Endodermal cell (in vitro differentiated cells): ENCODE measurements around the gene PIK3C3. TPM values are rescaled to one million over a fixed set of nuclear protein-coding genes. Genes with fewer than 3 reads are reported as not detected.

Experiments used
- DNase-seq: peaks from one replicate; pipeline ENCODE4 v3.0.0-alpha.2; 2017
- H3K27ac ChIP-seq: 2 replicates; pipeline ENCODE4 v1.5.1; 2013; ENCODE audit warnings: mild to moderate bottlenecking, low read depth, low read length, moderate library complexity
- H3K27me3 ChIP-seq: 2 replicates; pipeline ENCODE4 v1.6.1; 2013; ENCODE audit warnings: mild to moderate bottlenecking, low read length, moderate library complexity; ENCODE audit not compliant: insufficient read depth, control insufficient read depth, poor library complexity, severe bottlenecking
- H3K36me3 ChIP-seq: 2 replicates; pipeline ENCODE4 v1.7.0; 2013; ENCODE audit warnings: mild to moderate bottlenecking, low read length, moderate library complexity; ENCODE audit not compliant: control insufficient read depth, insufficient read depth
- H3K4me1 ChIP-seq: one replicate; pipeline ENCODE4 v1.7.0; 2013; ENCODE audit warnings: low read length; ENCODE audit not compliant: control insufficient read depth, insufficient read depth
- H3K4me3 ChIP-seq: 2 replicates; pipeline ENCODE4 v1.5.1; 2013; ENCODE audit warnings: mild to moderate bottlenecking, low read length, moderate library complexity
- H3K9ac ChIP-seq: 2 replicates; pipeline ENCODE4 v1.6.1; 2013; ENCODE audit warnings: mild to moderate bottlenecking, low read length, moderate library complexity; ENCODE audit not compliant: poor library complexity, severe bottlenecking; ENCODE audit errors: extremely low read depth
- H3K9me3 ChIP-seq: 2 replicates; pipeline ENCODE4 v1.6.1; 2013; ENCODE audit warnings: mild to moderate bottlenecking, low read length, moderate library complexity; ENCODE audit not compliant: control insufficient read depth
- H3K27ac Mint-ChIP-seq: 2 replicates; pipeline ENCODE4 v1.8.0; 2020; ENCODE audit warnings: mixed read lengths
- H3K27me3 Mint-ChIP-seq: 2 replicates; pipeline ENCODE4 v1.8.0; 2021; ENCODE audit warnings: mild to moderate bottlenecking, mixed read lengths; ENCODE audit not compliant: insufficient read depth
- H3K36me3 Mint-ChIP-seq: 2 replicates; pipeline ENCODE4 v1.8.0; 2020; ENCODE audit warnings: low read depth, mixed read lengths
- H3K4me1 Mint-ChIP-seq: 2 replicates; pipeline ENCODE4 v1.8.0; 2020; ENCODE audit warnings: mixed read lengths
- H3K4me3 Mint-ChIP-seq: 2 replicates; pipeline ENCODE4 v1.8.0; 2020; ENCODE audit warnings: mild to moderate bottlenecking, moderate library complexity, mixed read lengths
- H3K9me3 Mint-ChIP-seq: 2 replicates; pipeline ENCODE4 v1.8.0; 2020; ENCODE audit warnings: mild to moderate bottlenecking, mixed read lengths
- WGBS, 2 experiments: methylation state at CpG; one replicate each; pipeline versions ENCODE4 v1.1.5 to v1.1.7; 2013; ENCODE audit warnings: missing lambda C conversion rate in 2 of 2, mixed read lengths in 1 of 2; ENCODE audit not compliant: insufficient coverage in 1 of 2, insufficient read length in 1 of 2; 5-methylcytosine and 5-hydroxymethylcytosine counted together
- total RNA-seq, 2 donors: library from RNA; stranded (reverse); fragmentation: NEBNext Ultra II Directional in 1 of 2; extraction: Animal tissue kit (Norgen Biotek cat#: 25700) in 1 of 2; gene quantifications; 2 replicates in 1 of 2; 3 replicates in 1 of 2; pipeline ENCODE4 v1.2.1, GENCODE V29; 2021
- TF ChIP-seq, protein P1 (sequence below): fragments of 200-600 bp; sonication (generic); conservative IDR thresholded peaks from 2 replicates; pipeline ENCODE4 v1.5.0; 2021; ENCODE audit warnings: antibody characterized with exemption, mild to moderate bottlenecking

The PIK3C3 gene
- total RNA-seq, 2 donors from 2014 or later: 47.0 to 64.8 TPM

DNA sequence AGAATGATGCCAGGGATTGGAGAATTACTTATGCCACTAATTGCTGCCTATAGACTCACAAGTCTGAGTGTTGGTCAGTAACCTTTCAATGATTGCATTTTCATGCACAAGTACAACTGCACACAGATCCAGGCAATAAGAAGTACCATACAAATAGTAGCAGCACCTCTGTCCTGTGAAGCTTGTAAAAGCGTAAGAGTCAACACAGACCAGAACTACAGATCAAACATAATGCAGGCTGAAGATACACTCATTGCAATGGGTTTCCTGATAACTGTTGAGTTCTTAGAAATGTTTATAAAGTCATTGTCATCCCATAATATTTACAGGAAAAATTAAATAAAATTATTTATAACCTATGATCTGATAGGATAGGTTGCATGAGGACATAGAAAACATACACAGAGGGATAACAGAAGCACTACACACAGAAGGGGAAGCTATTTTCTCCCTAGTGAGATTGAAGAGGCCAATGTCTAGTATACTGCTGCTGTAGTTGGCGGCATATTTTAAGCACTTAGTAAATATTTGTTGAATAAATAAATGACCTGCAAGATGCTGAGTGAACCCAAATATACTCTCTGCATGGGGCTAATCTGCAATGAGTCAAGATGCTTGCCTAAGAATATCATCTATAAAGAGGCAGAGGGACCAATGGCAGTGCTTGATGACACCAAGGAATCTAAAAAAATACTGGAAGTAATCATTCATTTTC is 5.7 kb upstream of the PIK3C3 start:
- no peak for DNase-seq
- TF ChIP-seq, protein P1, sequence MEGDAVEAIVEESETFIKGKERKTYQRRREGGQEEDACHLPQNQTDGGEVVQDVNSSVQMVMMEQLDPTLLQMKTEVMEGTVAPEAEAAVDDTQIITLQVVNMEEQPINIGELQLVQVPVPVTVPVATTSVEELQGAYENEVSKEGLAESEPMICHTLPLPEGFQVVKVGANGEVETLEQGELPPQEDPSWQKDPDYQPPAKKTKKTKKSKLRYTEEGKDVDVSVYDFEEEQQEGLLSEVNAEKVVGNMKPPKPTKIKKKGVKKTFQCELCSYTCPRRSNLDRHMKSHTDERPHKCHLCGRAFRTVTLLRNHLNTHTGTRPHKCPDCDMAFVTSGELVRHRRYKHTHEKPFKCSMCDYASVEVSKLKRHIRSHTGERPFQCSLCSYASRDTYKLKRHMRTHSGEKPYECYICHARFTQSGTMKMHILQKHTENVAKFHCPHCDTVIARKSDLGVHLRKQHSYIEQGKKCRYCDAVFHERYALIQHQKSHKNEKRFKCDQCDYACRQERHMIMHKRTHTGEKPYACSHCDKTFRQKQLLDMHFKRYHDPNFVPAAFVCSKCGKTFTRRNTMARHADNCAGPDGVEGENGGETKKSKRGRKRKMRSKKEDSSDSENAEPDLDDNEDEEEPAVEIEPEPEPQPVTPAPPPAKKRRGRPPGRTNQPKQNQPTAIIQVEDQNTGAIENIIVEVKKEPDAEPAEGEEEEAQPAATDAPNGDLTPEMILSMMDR: no peak
- Mint-ChIP-seq H3K27me3 (peaks cover 6% of the 10 kb centered on the region), H3K4me1 (peaks cover 4% of the 10 kb centered on the region), H3K27ac (no peak overlapping the region), H3K36me3 (no peaks in the 10 kb centered on the region), H3K4me3 (no peak overlapping the region), H3K9me3 (no peaks in the 10 kb centered on the region)
- H3K27me3 ChIP-seq: peaks cover 8% of the 10 kb centered on the region
- no peak overlapping the region for H3K27ac ChIP-seq
- H3K9ac ChIP-seq: no peak overlapping the region
- H3K36me3 ChIP-seq: no peaks in the 10 kb centered on the region
- no peaks in the 10 kb centered on the region for H3K4me1 ChIP-seq
- no peak overlapping the region for H3K4me3 ChIP-seq
- WGBS, 2 experiments: 94 to 95% methylated on average over 2 of the region's 2 CpGs
- no peaks in the 10 kb centered on the region for H3K9me3 ChIP-seq

DNA sequence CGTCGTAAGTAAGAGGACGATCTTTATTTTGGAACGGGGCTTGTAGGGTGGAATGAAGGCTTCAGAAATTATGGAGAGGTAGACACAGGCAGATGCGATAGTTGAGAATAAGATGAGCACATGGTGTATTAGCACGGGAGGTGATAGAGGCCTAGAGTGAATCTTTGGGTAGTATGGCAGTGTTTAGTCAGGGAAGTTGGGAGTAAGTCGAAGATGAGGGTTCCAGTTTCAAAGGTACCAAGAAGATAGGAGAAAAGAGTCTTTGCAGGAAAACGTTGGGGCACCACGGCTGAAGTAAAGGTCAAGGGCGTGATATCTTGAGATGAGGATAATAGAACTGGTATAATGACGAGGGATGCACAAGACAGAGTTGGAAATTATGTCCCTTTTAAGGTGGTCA is 654 bp downstream of the PIK3C3 start:
- peaks cover 12% of the 10 kb centered on the region for H3K4me1 Mint-ChIP-seq
- peaks cover 4% of the 10 kb centered on the region for H3K27me3 Mint-ChIP-seq
- Histone ChIP-seq H3K27me3 (peaks cover 8% of the 10 kb centered on the region), H3K27ac (no peak overlapping the region), H3K4me3 (peak overlapping the region; percentile 93), H3K9me3 (no peaks in the 10 kb centered on the region), H3K36me3 (peaks cover 33% of the 10 kb centered on the region), H3K4me1 (no peaks in the 10 kb centered on the region), H3K9ac (peak overlapping the region; percentile 83)
- peak overlapping the region; percentile 98 for H3K27ac Mint-ChIP-seq
- DNase-seq: no peak
- no peaks in the 10 kb centered on the region for H3K9me3 Mint-ChIP-seq
- peak overlapping the region; percentile 98 for H3K4me3 Mint-ChIP-seq
- TF ChIP-seq, protein P1: no peak
- peaks cover 26% of the 10 kb centered on the region for H3K36me3 Mint-ChIP-seq
- WGBS, 2 experiments: 10 to 20% methylated on average over 9 to 11 of the region's 11 CpGs

DNA sequence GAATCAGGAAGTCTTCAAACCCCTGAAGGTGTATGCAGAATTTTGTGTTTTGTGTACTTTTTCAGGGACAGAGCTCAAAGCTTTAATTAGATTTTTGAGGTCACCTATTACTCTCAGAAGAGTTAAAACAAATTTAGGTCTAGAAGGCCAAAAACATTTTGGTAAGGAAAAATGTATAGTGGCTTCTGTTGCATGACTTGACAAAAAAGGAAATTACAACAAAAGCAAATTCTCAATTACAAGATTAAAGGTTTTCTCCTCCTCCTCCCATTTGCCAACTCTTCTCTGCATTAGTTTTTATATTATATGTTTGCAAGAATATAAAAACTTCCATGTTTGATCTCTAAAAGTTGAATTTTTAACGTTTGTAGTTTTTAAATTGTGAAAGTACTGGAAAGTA is 4.0 kb downstream of the PIK3C3 start:
- H3K27ac ChIP-seq: no peak overlapping the region
- no peaks in the 10 kb centered on the region for H3K9me3 ChIP-seq
- TF ChIP-seq, protein P1: no peak
- Mint-ChIP-seq H3K27ac (no peak overlapping the region), H3K36me3 (peaks cover 40% of the 10 kb centered on the region), H3K4me1 (peaks cover 12% of the 10 kb centered on the region), H3K9me3 (no peaks in the 10 kb centered on the region), H3K27me3 (no peaks in the 10 kb centered on the region), H3K4me3 (no peak overlapping the region)
- 83 to 100% methylated on average over 1 of the region's 1 CpG for WGBS, 2 experiments
- DNase-seq: no peak
- no peak overlapping the region for H3K4me3 ChIP-seq
- H3K27me3 ChIP-seq: no peaks in the 10 kb centered on the region
- H3K36me3 ChIP-seq: peaks cover 54% of the 10 kb centered on the region
- H3K4me1 ChIP-seq: no peaks in the 10 kb centered on the region
- no peak overlapping the region for H3K9ac ChIP-seq
